Spleen (tissue), 7 donors: ENCODE results near the gene CCDC71L.

Source experiments
- CTCF ChIP-seq, 11 experiments: fragments of 200-600 bp in 7 of 11; fragments of 450-650 bp in 4 of 11; sonication (generic) in 4 of 11; IDR thresholded peaks in 8 of 11; conservative IDR thresholded peaks in 3 of 11; 1 replicate in 7 of 11; 2 replicates in 4 of 11; pipeline versions ENCODE4 v1.4.0 to v1.8.0; 2016 to 2021; ENCODE audit warnings: antibody characterized with exemption in 11 of 11, inconsistent platforms in 4 of 11, mild to moderate bottlenecking in 1 of 11
- POLR2AphosphoS5 ChIP-seq, 3 donors: sonication (generic); formaldehyde crosslinking; IDR thresholded peaks; one replicate each; pipeline ENCODE4 v1.5.1; 2017; ENCODE audit warnings: antibody characterized with exemption in 3 of 3
- donor health status: DM: no; HTN: no; CAD: no; lungs with moderate emphysema.
- donor health status: DM: no; HTN: no; CAD: no.
- donor health status: DM: no; HTN: no; CAD: no.

GRCh38 chr7:106679153-106679931 lies 18.4 kb upstream of the CCDC71L start:
- TF ChIP-seq POLR2AphosphoS5 (IDR thresholded peaks at IDR 0.05), result no peak
- no peak for TF ChIP-seq CTCF (IDR thresholded peaks at IDR 0.05 in 8 of 11, conservative IDR thresholded peaks at IDR 0.05 in 3 of 11)
